GM23338 (cell line): ENCODE measurements around the gene DTX4.

Experiments used
- CREB1 ChIP-seq: fragments of 250-450 bp; sonication (Bioruptor Pico); IDR thresholded peaks from 2 replicates; pipeline ENCODE4 v1.5.0; 2020; ENCODE audit warnings: low read depth, mild to moderate bottlenecking, moderate library complexity
- EZH2 ChIP-seq: fragments of 200-600 bp; sonication (generic); IDR thresholded peaks from one replicate; pipeline ENCODE4 v1.8.0; 2017; ENCODE audit warnings: antibody characterized with exemption, mild to moderate bottlenecking, low read depth; ENCODE audit not compliant: unreplicated experiment
- EZH2phosphoT487 ChIP-seq: fragments of 200-600 bp; sonication (generic); IDR thresholded peaks from one replicate; pipeline ENCODE4 v1.8.1; 2018; ENCODE audit warnings: antibody characterized with exemption; ENCODE audit not compliant: unreplicated experiment
- NANOG ChIP-seq: IDR thresholded peaks from 2 replicates; pipeline ENCODE4 v1.6.1; 2016; ENCODE audit warnings: antibody characterized with exemption, borderline replicate concordance
- POLR2AphosphoS5 ChIP-seq: IDR thresholded peaks from 2 replicates; pipeline ENCODE4 v1.6.1; 2016; ENCODE audit warnings: antibody characterized with exemption, low read depth
- REST ChIP-seq: IDR thresholded peaks from one replicate; pipeline ENCODE4 v1.6.1; 2018; ENCODE audit warnings: antibody characterized with exemption; ENCODE audit not compliant: unreplicated experiment
- ZNF114 ChIP-seq: fragments of 250-450 bp; sonication (Bioruptor Pico); IDR thresholded peaks from 2 replicates; pipeline ENCODE4 v1.5.0; 2020; ENCODE audit warnings: mild to moderate bottlenecking, moderate library complexity
- ZNF331 ChIP-seq: fragments of 250-450 bp; sonication (Bioruptor Pico); IDR thresholded peaks from 2 replicates; pipeline ENCODE4 v1.5.0; 2020; ENCODE audit warnings: low read depth, mild to moderate bottlenecking, moderate library complexity
- TF ChIP-seq, protein P1 (sequence below), 2 experiments: fragments of 200-600 bp in 1 of 2; sonication (generic) in 1 of 2; conservative IDR thresholded peaks; 2 replicates each; pipeline versions ENCODE4 v1.5.1 to v1.6.1; 2016 to 2017; ENCODE audit warnings: antibody characterized with exemption in 2 of 2, low read depth in 2 of 2, mild to moderate bottlenecking in 2 of 2, moderate library complexity in 1 of 2
- TF ChIP-seq, protein P2 (sequence below): IDR thresholded peaks from 2 replicates; pipeline ENCODE4 v1.6.1; 2016; ENCODE audit warnings: antibody characterized with exemption

DNA sequence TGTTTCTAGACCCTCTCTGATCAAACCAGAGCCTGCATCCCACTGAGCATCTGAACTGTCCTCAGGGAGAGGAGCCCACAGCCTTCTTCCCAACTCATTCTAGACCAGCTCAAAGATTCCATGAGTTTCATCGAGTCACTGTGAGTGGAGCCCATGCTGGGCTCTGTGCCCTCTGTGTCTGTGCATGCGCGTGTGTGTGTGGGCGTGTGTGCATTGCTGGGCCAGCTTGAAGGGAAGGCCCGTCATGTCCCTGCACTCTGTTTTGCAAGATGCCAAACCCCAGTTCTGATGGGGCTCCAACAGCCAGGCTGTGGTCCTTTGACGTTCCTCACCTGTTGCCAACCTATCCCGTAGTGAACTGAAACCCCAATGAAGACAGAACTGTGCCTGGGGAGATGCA is 33.7 kb downstream of the DTX4 start:
- TF ChIP-seq, protein P1, sequence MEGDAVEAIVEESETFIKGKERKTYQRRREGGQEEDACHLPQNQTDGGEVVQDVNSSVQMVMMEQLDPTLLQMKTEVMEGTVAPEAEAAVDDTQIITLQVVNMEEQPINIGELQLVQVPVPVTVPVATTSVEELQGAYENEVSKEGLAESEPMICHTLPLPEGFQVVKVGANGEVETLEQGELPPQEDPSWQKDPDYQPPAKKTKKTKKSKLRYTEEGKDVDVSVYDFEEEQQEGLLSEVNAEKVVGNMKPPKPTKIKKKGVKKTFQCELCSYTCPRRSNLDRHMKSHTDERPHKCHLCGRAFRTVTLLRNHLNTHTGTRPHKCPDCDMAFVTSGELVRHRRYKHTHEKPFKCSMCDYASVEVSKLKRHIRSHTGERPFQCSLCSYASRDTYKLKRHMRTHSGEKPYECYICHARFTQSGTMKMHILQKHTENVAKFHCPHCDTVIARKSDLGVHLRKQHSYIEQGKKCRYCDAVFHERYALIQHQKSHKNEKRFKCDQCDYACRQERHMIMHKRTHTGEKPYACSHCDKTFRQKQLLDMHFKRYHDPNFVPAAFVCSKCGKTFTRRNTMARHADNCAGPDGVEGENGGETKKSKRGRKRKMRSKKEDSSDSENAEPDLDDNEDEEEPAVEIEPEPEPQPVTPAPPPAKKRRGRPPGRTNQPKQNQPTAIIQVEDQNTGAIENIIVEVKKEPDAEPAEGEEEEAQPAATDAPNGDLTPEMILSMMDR (conservative IDR thresholded peaks at IDR 0.05; ENCODE audit: low read depth in 2 of 2): no peak
- TF ChIP-seq ZNF114 (CRISPR knock-in tag) (no peak), POLR2AphosphoS5 (no peak), CREB1 (CRISPR knock-in tag) (no peak), NANOG (no peak), EZH2 (no peak), REST (no peak), EZH2phosphoT487 (no peak), ZNF331 (CRISPR knock-in tag) (no peak)
- TF ChIP-seq, protein P2, sequence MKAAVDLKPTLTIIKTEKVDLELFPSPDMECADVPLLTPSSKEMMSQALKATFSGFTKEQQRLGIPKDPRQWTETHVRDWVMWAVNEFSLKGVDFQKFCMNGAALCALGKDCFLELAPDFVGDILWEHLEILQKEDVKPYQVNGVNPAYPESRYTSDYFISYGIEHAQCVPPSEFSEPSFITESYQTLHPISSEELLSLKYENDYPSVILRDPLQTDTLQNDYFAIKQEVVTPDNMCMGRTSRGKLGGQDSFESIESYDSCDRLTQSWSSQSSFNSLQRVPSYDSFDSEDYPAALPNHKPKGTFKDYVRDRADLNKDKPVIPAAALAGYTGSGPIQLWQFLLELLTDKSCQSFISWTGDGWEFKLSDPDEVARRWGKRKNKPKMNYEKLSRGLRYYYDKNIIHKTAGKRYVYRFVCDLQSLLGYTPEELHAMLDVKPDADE: no peak
